ENCODE results near the gene RNF39.

- TF ChIP-seq CTCF (IDR thresholded peaks at IDR 0.05; ENCODE audit: insufficient read depth, low read length, poor library complexity, severe bottlenecking) (no peak), EZH2phosphoT487 (conservative IDR thresholded peaks at IDR 0.05; ENCODE audit: low read length) (no peak)
These were observed 21.3 kb upstream of the RNF39 start for GRCh38 chr6:30096829-30097228.
